ENCODE measurements around the gene PHTF2.

PHTF2 gene

DNA sequence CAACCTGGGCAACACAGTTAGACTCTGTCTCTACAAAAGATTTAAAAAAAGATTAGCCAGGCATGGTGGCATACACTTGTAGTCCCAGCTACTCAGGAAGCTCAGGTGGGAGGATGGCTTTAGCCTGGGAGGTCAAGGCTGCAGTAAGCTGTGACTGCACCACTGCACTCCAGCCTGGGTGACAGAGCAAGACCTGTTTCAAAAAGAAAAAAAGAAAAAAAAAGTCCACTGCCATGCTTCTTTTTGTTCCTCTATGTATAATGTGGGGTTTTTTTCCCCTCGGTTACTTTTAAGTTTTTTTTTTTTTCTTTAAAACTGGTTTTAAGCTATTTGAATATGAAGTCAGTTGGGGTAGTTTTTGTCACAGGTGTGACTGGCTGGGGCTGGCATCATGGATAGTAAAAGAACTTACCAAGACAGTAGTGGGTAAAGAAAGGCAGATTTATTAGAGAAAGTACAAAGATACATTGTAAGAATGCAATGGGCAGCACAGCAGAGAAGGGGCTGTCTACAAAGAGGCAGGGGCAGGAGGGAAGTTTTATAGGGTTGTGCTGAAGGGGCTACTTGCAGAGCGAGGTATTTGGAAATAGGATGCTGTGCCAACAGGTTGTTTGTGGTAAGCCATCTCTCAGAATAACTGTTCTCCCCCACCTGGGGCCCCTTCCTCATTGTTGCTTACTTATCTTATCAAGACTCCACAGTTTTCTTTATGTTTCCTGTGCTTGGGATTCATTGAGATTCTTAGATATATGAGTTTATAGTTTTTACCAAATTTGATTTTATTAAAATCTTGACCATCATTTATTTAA lies 177.3 kb downstream of the PHTF2 start:
- H3K9me3 ChIP-seq (ENCODE audit: control insufficient read depth, insufficient read depth, low read length) = no peaks in the 10 kb centered on the region
- H3K9me2 ChIP-seq (replicated peaks; ENCODE audit: control insufficient read depth, low read length) = no peaks in the 10 kb centered on the region
- no peaks in the 10 kb centered on the region for H4K20me1 ChIP-seq (ENCODE audit: control insufficient read depth, insufficient read depth, low read depth, low read length)
- no peak overlapping the region for H3K4me3 ChIP-seq (ENCODE audit: low read length)
- no peak overlapping the region for H3K27ac ChIP-seq (ENCODE audit: low read depth, low read length)
- no peak overlapping the region for H3K4me2 ChIP-seq (ENCODE audit: low read length)
- H3K36me3 ChIP-seq (ENCODE audit: control insufficient read depth, low read length) = no peaks in the 10 kb centered on the region
- TF ChIP-seq, protein P1, sequence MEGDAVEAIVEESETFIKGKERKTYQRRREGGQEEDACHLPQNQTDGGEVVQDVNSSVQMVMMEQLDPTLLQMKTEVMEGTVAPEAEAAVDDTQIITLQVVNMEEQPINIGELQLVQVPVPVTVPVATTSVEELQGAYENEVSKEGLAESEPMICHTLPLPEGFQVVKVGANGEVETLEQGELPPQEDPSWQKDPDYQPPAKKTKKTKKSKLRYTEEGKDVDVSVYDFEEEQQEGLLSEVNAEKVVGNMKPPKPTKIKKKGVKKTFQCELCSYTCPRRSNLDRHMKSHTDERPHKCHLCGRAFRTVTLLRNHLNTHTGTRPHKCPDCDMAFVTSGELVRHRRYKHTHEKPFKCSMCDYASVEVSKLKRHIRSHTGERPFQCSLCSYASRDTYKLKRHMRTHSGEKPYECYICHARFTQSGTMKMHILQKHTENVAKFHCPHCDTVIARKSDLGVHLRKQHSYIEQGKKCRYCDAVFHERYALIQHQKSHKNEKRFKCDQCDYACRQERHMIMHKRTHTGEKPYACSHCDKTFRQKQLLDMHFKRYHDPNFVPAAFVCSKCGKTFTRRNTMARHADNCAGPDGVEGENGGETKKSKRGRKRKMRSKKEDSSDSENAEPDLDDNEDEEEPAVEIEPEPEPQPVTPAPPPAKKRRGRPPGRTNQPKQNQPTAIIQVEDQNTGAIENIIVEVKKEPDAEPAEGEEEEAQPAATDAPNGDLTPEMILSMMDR (IDR thresholded peaks at IDR 0.05; ENCODE audit: low read depth, low read length, poor library complexity, severe bottlenecking) = no peak
- TF ChIP-seq EZH2phosphoT487 (IDR thresholded peaks at IDR 0.05; ENCODE audit: borderline replicate concordance, low read length) = no peak
- H3K79me2 ChIP-seq (ENCODE audit: control insufficient read depth, low read length) = no peaks in the 10 kb centered on the region
- no peaks in the 10 kb centered on the region for H3F3A ChIP-seq (ENCODE audit: control insufficient read depth, insufficient read depth)
- H3K27me3 ChIP-seq (ENCODE audit: control insufficient read depth, low read length) = no peaks in the 10 kb centered on the region
- H3K4me1 ChIP-seq (ENCODE audit: control insufficient read depth, low read length) = no peaks in the 10 kb centered on the region

- Histone ChIP-seq H3K36me3 (ENCODE audit: control insufficient read depth, low read length) (no peaks in the 10 kb centered on the region), H4K20me1 (ENCODE audit: control insufficient read depth, insufficient read depth, low read depth, low read length) (no peaks in the 10 kb centered on the region), H3K27me3 (ENCODE audit: control insufficient read depth, low read length) (0 out of 2 replicates have a peak, but pooled peaks cover 2% of the 10 kb centered on the region), H3K9me3 (ENCODE audit: control insufficient read depth, insufficient read depth, low read length) (no peaks in the 10 kb centered on the region), H3K4me1 (ENCODE audit: control insufficient read depth, low read length) (no peaks in the 10 kb centered on the region), H3K9me2 (replicated peaks; ENCODE audit: control insufficient read depth, low read length) (no peaks in the 10 kb centered on the region), H3F3A (ENCODE audit: control insufficient read depth, insufficient read depth) (no peaks in the 10 kb centered on the region), H3K4me3 (ENCODE audit: low read length) (no peak overlapping the region), H3K4me2 (ENCODE audit: low read length) (no peak overlapping the region), H3K27ac (ENCODE audit: low read depth, low read length) (no peak overlapping the region), H3K79me2 (ENCODE audit: control insufficient read depth, low read length) (no peaks in the 10 kb centered on the region)
- no peak for TF ChIP-seq EZH2phosphoT487 (IDR thresholded peaks at IDR 0.05; ENCODE audit: borderline replicate concordance, low read length)
- TF ChIP-seq, protein P1 (IDR thresholded peaks at IDR 0.05; ENCODE audit: low read depth, low read length, poor library complexity, severe bottlenecking) = no peak
Measured at GRCh38 chr7:77979219-77979618, 180.6 kb downstream of the PHTF2 start.

DNA sequence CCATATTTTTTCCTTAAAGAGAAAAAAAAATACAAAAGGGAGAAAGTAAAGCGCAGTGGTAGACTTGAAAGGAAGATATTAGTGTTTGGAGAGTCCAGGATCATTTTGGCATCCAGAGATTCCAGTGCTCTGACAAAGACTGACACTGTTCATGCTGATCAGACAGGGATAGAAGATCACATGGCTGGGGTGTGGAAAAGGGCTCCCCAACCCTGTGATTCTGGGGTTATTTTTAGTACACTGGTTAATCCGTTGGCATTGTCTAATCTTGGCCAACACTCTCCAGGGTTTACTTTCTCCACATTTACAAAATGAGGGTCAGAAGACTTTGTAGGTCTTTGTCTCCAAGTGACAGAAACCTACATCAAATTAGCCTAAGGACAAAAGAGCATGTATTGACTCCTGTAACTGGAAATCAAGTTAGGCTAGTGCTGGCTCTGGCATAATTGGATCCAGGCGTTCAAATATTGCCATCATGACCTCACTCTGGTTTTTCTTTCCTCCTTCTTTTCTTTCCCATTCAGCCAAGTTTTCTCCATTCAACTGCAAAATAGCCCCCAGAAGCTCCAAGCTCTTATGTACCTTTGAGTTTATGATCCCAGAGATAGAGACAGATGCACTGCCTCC lies 181.6 kb downstream of the PHTF2 start:
- no peak for TF ChIP-seq EZH2phosphoT487 (IDR thresholded peaks at IDR 0.05; ENCODE audit: borderline replicate concordance, low read length)
- TF ChIP-seq, protein P1 (IDR thresholded peaks at IDR 0.05; ENCODE audit: low read depth, low read length, poor library complexity, severe bottlenecking) = no peak
- Histone ChIP-seq H3F3A (ENCODE audit: control insufficient read depth, insufficient read depth) (no peaks in the 10 kb centered on the region), H3K9me2 (replicated peaks; ENCODE audit: control insufficient read depth, low read length) (no peaks in the 10 kb centered on the region), H3K4me3 (ENCODE audit: low read length) (no peak overlapping the region), H3K27me3 (ENCODE audit: control insufficient read depth, low read length) (0 out of 2 replicates have a peak, but pooled peaks cover 2% of the 10 kb centered on the region), H3K4me1 (ENCODE audit: control insufficient read depth, low read length) (no peaks in the 10 kb centered on the region), H3K9me3 (ENCODE audit: control insufficient read depth, insufficient read depth, low read length) (no peaks in the 10 kb centered on the region), H3K36me3 (ENCODE audit: control insufficient read depth, low read length) (no peaks in the 10 kb centered on the region), H3K4me2 (ENCODE audit: low read length) (no peak overlapping the region), H4K20me1 (ENCODE audit: control insufficient read depth, insufficient read depth, low read depth, low read length) (no peaks in the 10 kb centered on the region), H3K79me2 (ENCODE audit: control insufficient read depth, low read length) (no peaks in the 10 kb centered on the region), H3K27ac (ENCODE audit: low read depth, low read length) (no peak overlapping the region)
